ENCODE data around the gene GCDH. TPM values are rescaled to one million over a fixed set of nuclear protein-coding genes. Genes with fewer than 3 reads are reported as not detected.
A peak's percentile ranks its signal among the peaks of the same experiment; 100 is the strongest.

GCDH gene
- total RNA-seq, 1 donor from 2014 or later = 20.0 TPM

DNA sequence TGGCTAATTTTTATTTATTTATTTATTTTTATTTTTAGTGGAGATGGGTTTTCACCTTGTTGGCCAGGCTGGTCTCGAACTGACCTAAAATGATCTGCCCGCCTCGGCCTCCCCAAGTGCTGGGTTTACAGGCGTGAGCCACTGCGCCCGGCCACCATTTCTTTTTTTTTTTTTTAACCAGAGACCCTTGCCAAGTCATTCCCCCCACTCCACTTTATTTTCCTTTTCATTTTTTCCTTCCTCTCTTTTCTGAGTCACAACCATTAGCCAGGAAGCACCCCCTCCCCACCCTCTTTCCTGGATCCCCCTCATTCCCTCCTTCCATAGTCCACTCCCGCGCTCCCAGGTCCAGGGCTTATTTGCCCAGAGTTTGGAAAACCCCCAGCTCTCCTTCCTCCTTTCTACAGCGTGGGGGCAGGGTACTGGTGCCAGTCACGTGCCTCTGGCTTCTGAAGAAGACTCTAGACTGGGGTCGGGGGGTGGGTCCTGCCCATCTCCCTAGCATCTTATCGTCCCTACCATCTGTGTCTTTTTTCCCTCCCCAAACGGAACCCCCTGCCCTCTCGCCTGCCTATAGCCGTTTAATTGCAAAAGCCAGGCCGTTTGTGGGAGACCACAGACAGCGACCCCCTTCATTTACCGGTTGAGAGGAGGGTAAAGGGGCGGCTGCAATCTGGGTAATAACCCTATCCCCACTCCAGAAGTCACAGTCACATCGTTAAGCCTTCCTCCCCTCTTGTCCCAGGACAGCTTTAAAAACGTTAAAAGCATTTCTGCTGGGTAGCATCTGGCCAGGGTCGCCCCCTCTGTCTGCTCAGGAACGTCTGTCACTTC is 46.4 kb downstream of the GCDH start:
- Mint-ChIP-seq H3K4me3 (ENCODE audit: unreplicated experiment) (peak overlapping the region; percentile 100), H3K9me3 (ENCODE audit: unreplicated experiment) (no peaks in the 10 kb centered on the region), H3K4me1 (ENCODE audit: unreplicated experiment) (peaks cover 41% of the 10 kb centered on the region), H3K27ac (ENCODE audit: unreplicated experiment) (peak overlapping the region; percentile 75), H3K36me3 (ENCODE audit: low read depth, unreplicated experiment) (peaks cover 26% of the 10 kb centered on the region), H3K27me3 (ENCODE audit: unreplicated experiment) (peaks cover 10% of the 10 kb centered on the region)
- DNase-seq (ENCODE audit: low spot score) = peak; percentile 49
- TF ChIP-seq, protein P1, sequence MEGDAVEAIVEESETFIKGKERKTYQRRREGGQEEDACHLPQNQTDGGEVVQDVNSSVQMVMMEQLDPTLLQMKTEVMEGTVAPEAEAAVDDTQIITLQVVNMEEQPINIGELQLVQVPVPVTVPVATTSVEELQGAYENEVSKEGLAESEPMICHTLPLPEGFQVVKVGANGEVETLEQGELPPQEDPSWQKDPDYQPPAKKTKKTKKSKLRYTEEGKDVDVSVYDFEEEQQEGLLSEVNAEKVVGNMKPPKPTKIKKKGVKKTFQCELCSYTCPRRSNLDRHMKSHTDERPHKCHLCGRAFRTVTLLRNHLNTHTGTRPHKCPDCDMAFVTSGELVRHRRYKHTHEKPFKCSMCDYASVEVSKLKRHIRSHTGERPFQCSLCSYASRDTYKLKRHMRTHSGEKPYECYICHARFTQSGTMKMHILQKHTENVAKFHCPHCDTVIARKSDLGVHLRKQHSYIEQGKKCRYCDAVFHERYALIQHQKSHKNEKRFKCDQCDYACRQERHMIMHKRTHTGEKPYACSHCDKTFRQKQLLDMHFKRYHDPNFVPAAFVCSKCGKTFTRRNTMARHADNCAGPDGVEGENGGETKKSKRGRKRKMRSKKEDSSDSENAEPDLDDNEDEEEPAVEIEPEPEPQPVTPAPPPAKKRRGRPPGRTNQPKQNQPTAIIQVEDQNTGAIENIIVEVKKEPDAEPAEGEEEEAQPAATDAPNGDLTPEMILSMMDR (IDR thresholded peaks at IDR 0.05; ENCODE audit: unreplicated experiment) = no peak

DNA sequence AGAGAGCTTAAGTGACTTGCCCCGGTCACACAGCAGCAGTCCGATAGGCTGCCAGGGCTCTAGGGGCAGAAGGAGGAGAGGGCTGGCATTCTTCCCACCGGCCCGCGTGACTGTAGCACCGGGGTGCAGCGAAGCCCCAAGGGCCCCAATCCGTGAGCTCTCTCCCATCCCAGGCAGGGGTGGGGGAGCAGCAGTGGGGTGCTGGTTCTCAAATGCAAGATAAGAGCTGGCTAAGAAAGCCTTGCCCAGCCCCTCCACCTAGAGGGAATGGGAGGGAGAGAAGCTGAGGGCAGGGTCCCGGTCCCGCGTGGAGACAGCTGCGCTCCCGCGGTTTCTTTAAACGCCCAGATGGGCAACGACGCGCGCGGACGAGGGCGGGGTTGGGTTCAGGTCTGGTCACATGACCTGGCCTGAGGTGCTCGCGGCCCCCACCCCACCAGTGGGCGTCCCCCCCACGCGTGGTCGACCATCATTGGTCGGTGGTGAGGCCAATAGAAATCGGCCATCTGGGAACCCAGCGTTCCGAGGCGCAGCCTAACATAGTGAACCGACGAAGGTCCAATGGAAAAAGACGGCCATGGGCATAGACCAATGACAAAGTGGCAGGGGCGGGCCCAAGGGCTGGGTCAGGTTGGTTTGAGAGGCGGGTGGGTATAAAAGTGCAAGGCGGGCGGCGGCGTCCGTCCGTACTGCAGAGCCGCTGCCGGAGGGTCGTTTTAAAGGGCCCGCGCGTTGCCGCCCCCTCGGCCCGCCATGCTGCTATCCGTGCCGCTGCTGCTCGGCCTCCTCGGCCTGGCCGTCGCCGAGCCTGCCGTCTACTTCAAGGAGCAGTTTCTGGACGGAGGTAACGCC is 47.2 kb downstream of the GCDH start, which contains the start of gene CALR:
CALR (plus strand) TSS at position 683 of the 852 bp plus-strand sequence; CDS start at position 754, 71 bp downstream.
- TF ChIP-seq, protein P1 (IDR thresholded peaks at IDR 0.05; ENCODE audit: unreplicated experiment) = no peak
- Mint-ChIP-seq H3K27ac (ENCODE audit: unreplicated experiment) (peak within 1 kb of the TSS; percentile 93), H3K27me3 (ENCODE audit: unreplicated experiment) (peaks cover 6% of the 10 kb centered on the region), H3K4me3 (ENCODE audit: unreplicated experiment) (peak within 1 kb of the TSS; percentile 100), H3K4me1 (ENCODE audit: unreplicated experiment) (peaks cover 33% of the 10 kb centered on the region), H3K9me3 (ENCODE audit: unreplicated experiment) (no peaks in the 10 kb centered on the region), H3K36me3 (ENCODE audit: low read depth, unreplicated experiment) (peaks cover 28% of the 10 kb centered on the region)
- DNase-seq (ENCODE audit: low spot score) = peak; percentile 97

DNA sequence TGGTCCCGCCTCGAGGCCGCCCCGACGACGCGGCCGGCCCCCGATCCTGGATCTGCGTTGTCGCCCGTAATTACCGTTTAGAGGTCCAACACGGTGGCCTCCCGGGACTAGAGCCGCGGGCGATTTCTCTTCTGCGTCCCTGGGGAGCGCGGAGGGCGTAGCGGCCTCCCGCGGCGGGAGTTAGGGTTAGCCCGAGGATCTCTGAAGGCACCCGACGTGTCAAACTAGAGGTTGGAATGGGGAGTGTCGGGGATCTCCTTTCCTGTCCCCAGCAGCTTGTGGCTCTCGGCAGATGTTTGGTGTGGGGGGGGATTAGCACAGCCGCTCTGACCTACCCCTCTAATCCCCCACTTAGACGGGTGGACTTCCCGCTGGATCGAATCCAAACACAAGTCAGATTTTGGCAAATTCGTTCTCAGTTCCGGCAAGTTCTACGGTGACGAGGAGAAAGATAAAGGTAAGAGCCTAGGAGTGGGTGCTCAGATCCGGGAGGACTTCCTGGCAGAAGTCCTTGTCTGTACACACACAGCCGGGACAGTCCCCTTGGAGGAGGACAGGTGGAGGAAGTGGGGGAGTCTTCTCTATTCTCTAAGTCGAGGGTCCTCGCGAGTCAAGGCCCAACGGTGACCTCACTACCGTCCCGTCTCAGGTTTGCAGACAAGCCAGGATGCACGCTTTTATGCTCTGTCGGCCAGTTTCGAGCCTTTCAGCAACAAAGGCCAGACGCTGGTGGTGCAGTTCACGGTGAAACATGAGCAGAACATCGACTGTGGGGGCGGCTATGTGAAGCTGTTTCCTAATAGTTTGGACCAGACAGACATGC is 48.0 kb downstream of the GCDH start:
- no peaks in the 10 kb centered on the region for H3K9me3 Mint-ChIP-seq (ENCODE audit: unreplicated experiment)
- TF ChIP-seq, protein P1 (IDR thresholded peaks at IDR 0.05; ENCODE audit: unreplicated experiment) = no peak
- H3K4me3 Mint-ChIP-seq (ENCODE audit: unreplicated experiment) = peak overlapping the region; percentile 100
- peak overlapping the region; percentile 93 for H3K27ac Mint-ChIP-seq (ENCODE audit: unreplicated experiment)
- peaks cover 6% of the 10 kb centered on the region for H3K27me3 Mint-ChIP-seq (ENCODE audit: unreplicated experiment)
- peaks cover 35% of the 10 kb centered on the region for H3K36me3 Mint-ChIP-seq (ENCODE audit: low read depth, unreplicated experiment)
- peaks cover 36% of the 10 kb centered on the region for H3K4me1 Mint-ChIP-seq (ENCODE audit: unreplicated experiment)
- DNase-seq (ENCODE audit: low spot score) = no peak

DNA sequence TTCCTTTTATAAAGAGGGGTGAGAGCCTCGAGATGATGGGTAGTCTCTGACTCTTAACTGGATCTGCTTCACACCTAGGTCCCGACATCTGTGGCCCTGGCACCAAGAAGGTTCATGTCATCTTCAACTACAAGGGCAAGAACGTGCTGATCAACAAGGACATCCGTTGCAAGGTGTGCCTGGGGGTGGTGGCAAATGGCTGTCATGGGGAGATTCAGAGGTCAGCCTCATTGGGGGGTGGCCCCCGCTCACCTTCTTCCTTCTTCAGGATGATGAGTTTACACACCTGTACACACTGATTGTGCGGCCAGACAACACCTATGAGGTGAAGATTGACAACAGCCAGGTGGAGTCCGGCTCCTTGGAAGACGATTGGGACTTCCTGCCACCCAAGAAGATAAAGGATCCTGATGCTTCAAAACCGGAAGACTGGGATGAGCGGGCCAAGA is 49.0 kb downstream of the GCDH start:
- Mint-ChIP-seq H3K27me3 (ENCODE audit: unreplicated experiment) (peaks cover 8% of the 10 kb centered on the region), H3K4me1 (ENCODE audit: unreplicated experiment) (peaks cover 38% of the 10 kb centered on the region), H3K9me3 (ENCODE audit: unreplicated experiment) (no peaks in the 10 kb centered on the region), H3K4me3 (ENCODE audit: unreplicated experiment) (peak overlapping the region; percentile 100), H3K27ac (ENCODE audit: unreplicated experiment) (no peak overlapping the region), H3K36me3 (ENCODE audit: low read depth, unreplicated experiment) (peaks cover 41% of the 10 kb centered on the region)
- TF ChIP-seq, protein P1 (IDR thresholded peaks at IDR 0.05; ENCODE audit: unreplicated experiment) = no peak
- DNase-seq (ENCODE audit: low spot score) = no peak

Measured in endothelial cell (in vitro differentiated cells).